ENCODE data around the gene OR6K2.

DNA sequence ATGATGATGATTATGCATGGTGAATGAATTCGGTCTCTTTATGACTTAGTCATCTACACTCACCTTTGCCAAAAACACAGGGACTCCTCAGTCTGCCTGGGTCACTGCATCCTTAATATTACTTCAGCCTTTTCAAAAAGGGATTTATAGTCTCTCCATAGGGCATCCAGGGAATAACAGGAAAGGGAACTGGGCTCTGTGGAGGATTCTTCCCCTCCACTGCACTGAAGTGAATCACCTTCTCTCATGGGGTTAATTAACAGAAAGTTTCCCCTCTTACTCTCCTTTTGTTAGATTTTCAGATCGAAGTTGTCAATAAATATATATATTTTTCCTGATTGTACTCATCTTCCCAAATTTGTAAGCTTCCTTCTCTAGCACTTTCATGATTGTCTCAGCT is 20.2 kb upstream of the OR6K2 start, which contains the start of gene OR6K3:
- TF ChIP-seq, protein P1, sequence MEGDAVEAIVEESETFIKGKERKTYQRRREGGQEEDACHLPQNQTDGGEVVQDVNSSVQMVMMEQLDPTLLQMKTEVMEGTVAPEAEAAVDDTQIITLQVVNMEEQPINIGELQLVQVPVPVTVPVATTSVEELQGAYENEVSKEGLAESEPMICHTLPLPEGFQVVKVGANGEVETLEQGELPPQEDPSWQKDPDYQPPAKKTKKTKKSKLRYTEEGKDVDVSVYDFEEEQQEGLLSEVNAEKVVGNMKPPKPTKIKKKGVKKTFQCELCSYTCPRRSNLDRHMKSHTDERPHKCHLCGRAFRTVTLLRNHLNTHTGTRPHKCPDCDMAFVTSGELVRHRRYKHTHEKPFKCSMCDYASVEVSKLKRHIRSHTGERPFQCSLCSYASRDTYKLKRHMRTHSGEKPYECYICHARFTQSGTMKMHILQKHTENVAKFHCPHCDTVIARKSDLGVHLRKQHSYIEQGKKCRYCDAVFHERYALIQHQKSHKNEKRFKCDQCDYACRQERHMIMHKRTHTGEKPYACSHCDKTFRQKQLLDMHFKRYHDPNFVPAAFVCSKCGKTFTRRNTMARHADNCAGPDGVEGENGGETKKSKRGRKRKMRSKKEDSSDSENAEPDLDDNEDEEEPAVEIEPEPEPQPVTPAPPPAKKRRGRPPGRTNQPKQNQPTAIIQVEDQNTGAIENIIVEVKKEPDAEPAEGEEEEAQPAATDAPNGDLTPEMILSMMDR (IDR thresholded peaks at IDR 0.05; ENCODE audit: low read depth, low read length, missing input control) = no peak
- TF ChIP-seq, protein P2, sequence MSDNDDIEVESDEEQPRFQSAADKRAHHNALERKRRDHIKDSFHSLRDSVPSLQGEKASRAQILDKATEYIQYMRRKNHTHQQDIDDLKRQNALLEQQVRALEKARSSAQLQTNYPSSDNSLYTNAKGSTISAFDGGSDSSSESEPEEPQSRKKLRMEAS (IDR thresholded peaks at IDR 0.05) = no peak
- TF ChIP-seq JUND (IDR thresholded peaks at IDR 0.05) (no peak), RAD21 (IDR thresholded peaks at IDR 0.05) (no peak), SP1 (IDR thresholded peaks at IDR 0.05) (no peak), TAF1 (conservative IDR thresholded peaks at IDR 0.05) (no peak)

Data from liver (tissue), 3 donors.